Measurements from ENCODE around the gene POLD4. TPM values are rescaled to one million over a fixed set of nuclear protein-coding genes. Genes with fewer than 3 reads are reported as not detected.

POLD4 gene
- polyA plus RNA-seq, 1 donor, result 112 TPM

DNA sequence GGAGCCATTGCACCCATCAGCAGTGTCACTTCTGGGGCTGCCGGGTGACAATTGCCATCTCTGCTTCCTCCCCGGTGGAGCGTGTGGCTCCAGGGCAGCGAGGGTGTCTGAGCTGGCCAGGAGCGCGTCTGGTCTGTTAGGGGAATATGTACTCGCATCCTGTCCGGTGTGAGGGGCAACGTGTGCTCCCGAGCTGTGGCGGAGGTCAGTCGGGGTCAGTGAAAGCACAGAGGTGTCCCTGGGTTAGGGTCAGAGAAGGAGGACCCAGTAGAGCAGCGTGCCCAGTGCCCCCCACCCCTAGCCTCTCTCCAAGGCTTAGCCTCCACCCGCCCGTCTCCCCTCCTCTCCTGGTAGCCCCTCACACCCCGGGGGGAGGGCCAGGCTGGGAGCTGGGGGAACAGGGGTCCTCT, 18.6 kb upstream of the POLD4 start:
- H3K4me1 ChIP-seq (ENCODE audit: control insufficient read depth, insufficient read depth, low read length), result peaks cover 57% of the 10 kb centered on the region
- H3K27me3 ChIP-seq (ENCODE audit: control insufficient read depth, insufficient read depth, low read length), result peaks cover 10% of the 10 kb centered on the region
- no CpG with 5 or more reads among the region's 16 CpGs for WGBS (ENCODE audit: insufficient coverage, low lambda C conversion rate)
- no peaks in the 10 kb centered on the region for H3K9me3 ChIP-seq (ENCODE audit: control insufficient read depth, low read depth, low read length)
- H3K36me3 ChIP-seq (ENCODE audit: control insufficient read depth, insufficient read depth, low read length), result no peaks in the 10 kb centered on the region
- H3K4me3 ChIP-seq (ENCODE audit: low read length), result peak overlapping the region; percentile 50
- H3K27ac ChIP-seq (ENCODE audit: low read length), result peak overlapping the region; percentile 71
- DNase-seq, result no peak

DNA sequence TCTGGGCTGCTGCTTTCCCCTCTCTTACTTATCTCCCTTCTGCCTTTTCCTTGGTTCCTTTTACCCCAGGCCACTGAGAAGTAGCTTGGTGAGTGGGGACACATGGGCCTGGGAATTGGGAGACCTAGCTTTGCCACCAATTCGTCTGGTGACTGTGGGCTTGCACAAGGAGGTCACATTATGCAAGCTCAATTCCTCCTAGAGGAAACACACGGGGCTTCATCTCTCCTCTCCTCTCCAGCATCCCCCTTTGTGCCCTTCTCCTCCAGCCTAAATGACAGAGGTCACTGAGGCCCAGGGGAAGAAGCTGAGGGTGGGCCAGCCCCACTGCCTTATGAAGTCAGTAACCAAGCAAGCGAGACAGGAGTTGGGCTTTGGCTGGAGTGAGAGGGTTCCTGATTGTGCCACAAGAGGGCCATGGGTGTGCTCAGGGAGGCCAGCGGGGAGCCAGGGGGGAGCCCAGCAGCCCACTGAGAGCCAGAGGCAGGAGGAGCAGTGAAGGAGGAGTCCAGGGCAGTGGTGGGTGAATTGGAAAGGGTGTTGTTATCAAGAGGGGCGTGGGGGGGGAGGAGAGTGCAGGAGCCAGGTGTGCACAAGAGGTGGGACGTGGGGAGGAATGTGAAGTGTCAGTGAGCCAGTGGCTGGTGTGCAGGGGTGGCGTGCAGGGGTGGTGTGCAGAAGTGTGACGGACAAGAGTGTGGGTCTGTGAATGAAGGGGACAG, 18.0 kb upstream of the POLD4 start:
- Histone ChIP-seq H3K4me1 (ENCODE audit: control insufficient read depth, insufficient read depth, low read length) (peaks cover 62% of the 10 kb centered on the region), H3K4me3 (ENCODE audit: low read length) (peak overlapping the region; percentile 50), H3K36me3 (ENCODE audit: control insufficient read depth, insufficient read depth, low read length) (no peaks in the 10 kb centered on the region), H3K27ac (ENCODE audit: low read length) (peak overlapping the region; percentile 71), H3K9me3 (ENCODE audit: control insufficient read depth, low read depth, low read length) (no peaks in the 10 kb centered on the region), H3K27me3 (ENCODE audit: control insufficient read depth, insufficient read depth, low read length) (peaks cover 9% of the 10 kb centered on the region)
- WGBS (ENCODE audit: insufficient coverage, low lambda C conversion rate), result no CpG with 5 or more reads among the region's 8 CpGs
- peak in 1 of 2 donors; percentile 57 for DNase-seq

DNA sequence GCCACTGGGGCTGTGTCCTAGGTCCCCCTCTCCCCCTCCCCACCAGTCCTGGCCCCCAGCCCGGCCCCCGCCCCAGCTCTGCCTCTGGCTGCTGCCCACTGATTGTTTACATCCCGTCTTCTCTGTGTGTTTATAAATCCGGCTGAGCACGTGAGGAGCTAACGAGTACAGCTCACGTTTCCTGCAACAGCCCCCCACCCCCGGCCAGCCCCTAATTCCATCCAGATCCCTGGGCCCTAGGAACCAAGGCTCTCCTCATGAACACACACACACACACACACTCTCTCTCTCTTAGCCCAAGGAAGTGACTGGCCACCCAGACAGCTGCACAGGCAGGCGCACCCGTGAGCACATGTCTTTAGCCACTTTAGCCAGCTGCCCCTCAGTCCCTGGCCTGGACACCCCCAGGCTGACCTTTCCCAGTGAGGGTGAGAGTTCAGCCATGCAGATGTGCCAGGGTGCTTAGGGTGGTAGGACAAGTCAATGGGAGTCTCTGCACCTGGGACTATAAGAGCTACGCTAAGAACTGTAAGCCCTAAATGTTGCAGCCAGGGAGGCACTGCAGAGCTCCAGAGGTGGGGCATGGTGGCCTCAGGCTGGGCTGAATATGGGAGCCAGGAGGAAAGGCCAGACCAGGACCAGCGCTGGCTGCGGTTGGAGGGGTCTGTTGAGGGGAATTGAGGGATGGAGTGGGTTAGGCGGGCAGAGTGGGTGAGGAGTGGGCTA, 17.2 kb upstream of the POLD4 start:
- no CpG with 5 or more reads among the region's 14 CpGs for WGBS (ENCODE audit: insufficient coverage, low lambda C conversion rate)

DNA sequence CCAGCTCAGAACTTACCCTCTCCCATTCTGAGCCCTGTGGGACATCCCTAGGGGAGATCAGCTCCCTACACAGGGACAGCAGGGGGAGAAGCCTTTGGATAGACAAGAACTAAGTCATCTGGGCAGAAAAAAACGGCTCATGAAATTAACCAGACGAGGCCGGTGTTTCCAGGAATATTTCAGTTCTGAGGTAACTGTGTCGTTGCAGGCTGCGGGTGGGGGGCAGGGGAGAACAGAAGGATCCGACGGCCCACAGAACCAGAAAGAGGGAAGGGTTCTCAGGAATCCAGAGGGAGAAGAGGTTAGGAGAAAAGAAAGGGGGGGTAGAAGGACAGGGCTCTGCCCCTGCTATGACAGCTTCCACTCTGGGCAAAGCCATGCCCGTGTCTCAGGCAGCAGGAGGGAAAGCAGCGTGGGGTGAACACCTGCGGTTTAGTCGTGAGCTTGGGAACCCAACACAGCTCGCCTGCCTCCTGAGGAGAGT, 16.5 kb upstream of the POLD4 start:
- no peaks in the 10 kb centered on the region for H3K27me3 ChIP-seq (ENCODE audit: control insufficient read depth, insufficient read depth, low read length)
- H3K27ac ChIP-seq (ENCODE audit: low read length), result peak overlapping the region; percentile 76
- peaks cover 76% of the 10 kb centered on the region for H3K4me1 ChIP-seq (ENCODE audit: control insufficient read depth, insufficient read depth, low read length)

More for the DNA sequence above, 17.2 kb upstream of the POLD4 start:
- H3K4me3 ChIP-seq (ENCODE audit: low read length), result no peak overlapping the region
- H3K4me1 ChIP-seq (ENCODE audit: control insufficient read depth, insufficient read depth, low read length), result peaks cover 71% of the 10 kb centered on the region
- no peaks in the 10 kb centered on the region for H3K9me3 ChIP-seq (ENCODE audit: control insufficient read depth, low read depth, low read length)
- H3K36me3 ChIP-seq (ENCODE audit: control insufficient read depth, insufficient read depth, low read length), result no peaks in the 10 kb centered on the region
- H3K27me3 ChIP-seq (ENCODE audit: control insufficient read depth, insufficient read depth, low read length), result peaks cover 1% of the 10 kb centered on the region
- peak overlapping the region; percentile 76 for H3K27ac ChIP-seq (ENCODE audit: low read length)
- peak in 1 of 2 donors; percentile 54 for DNase-seq

DNA sequence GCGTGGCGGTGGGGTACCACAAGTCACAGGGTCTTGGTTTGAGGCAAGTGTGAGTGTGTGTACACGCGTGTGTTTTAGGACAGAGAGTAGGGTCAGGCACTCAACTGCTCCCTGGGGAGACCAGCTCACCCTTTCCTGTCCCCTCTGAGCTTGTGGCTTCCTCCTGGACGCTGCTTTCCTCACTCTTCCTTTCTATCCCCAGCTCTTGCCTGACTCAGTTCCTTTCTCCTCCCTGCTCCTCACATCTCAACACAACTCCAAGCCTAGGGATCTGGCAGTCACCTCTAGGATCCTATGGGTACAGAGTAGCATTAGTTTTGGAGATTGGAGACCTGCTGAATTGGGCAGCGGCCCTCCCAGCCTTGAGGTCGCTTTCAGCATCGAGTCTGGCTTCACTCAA, 15.9 kb upstream of the POLD4 start:
- Histone ChIP-seq H3K4me1 (ENCODE audit: control insufficient read depth, insufficient read depth, low read length) (peaks cover 74% of the 10 kb centered on the region), H3K36me3 (ENCODE audit: control insufficient read depth, insufficient read depth, low read length) (peaks cover 10% of the 10 kb centered on the region), H3K27ac (ENCODE audit: low read length) (peak overlapping the region; percentile 76), H3K27me3 (ENCODE audit: control insufficient read depth, insufficient read depth, low read length) (no peaks in the 10 kb centered on the region), H3K9me3 (ENCODE audit: control insufficient read depth, low read depth, low read length) (no peaks in the 10 kb centered on the region), H3K4me3 (ENCODE audit: low read length) (no peak overlapping the region)
- no CpG with 5 or more reads among the region's 8 CpGs for WGBS (ENCODE audit: insufficient coverage, low lambda C conversion rate)
- peak in 1 of 2 donors; percentile 1 for DNase-seq

More for the DNA sequence above, 16.5 kb upstream of the POLD4 start:
- DNase-seq, result peak in 1 of 2 donors; percentile 29
- peaks cover 4% of the 10 kb centered on the region for H3K36me3 ChIP-seq (ENCODE audit: control insufficient read depth, insufficient read depth, low read length)
- no peaks in the 10 kb centered on the region for H3K9me3 ChIP-seq (ENCODE audit: control insufficient read depth, low read depth, low read length)
- H3K4me3 ChIP-seq (ENCODE audit: low read length), result no peak overlapping the region
- WGBS (ENCODE audit: insufficient coverage, low lambda C conversion rate), result no CpG with 5 or more reads among the region's 12 CpGs

DNA sequence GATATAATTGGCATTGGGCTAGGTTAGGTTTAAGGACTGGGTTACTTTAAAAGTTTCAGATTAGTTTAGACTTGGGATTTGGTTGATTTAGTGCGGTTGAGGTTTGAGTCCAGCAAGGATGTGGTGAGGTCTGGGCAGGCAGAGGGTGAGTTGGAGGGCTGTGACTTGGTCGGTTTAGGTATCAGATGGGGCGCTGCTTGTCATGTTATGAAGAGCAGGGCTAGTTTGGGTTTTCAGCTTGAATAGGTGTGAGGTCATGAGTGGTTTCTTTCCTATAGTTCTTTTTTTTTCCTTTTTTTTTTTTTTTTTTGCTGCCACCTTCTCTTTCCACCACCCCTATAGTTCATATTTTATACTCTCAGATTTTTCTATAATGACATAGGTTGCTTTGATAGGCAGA, 15.3 kb upstream of the POLD4 start:
- H3K4me1 ChIP-seq (ENCODE audit: control insufficient read depth, insufficient read depth, low read length), result peaks cover 68% of the 10 kb centered on the region

DNA sequence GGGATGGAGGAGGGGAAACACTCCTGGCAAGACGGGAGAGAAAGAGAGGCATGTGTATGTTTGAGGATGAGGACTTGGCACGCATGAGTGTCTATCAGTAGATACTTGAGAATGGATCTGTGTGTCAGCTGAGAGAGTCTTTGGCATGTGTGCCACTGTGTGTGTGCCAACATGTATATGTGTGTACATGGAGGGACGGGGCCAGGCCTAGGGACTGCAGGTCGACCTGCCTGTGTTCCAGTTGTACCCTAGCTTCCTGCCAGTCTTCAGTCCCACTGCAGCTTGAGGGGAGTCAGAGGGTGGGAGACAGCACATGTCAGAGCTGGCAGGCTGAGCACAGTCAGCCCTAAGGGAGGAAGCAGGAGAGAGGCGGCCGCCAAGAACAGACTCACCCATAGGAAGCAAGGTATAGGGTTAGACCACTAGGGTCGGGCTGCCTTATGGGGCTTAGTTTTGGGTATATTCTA, 14.4 kb upstream of the POLD4 start:
- Histone ChIP-seq H3K27ac (ENCODE audit: low read length) (peak overlapping the region; percentile 43), H3K27me3 (ENCODE audit: control insufficient read depth, insufficient read depth, low read length) (no peaks in the 10 kb centered on the region), H3K4me1 (ENCODE audit: control insufficient read depth, insufficient read depth, low read length) (peaks cover 68% of the 10 kb centered on the region), H3K4me3 (ENCODE audit: low read length) (no peak overlapping the region), H3K9me3 (ENCODE audit: control insufficient read depth, low read depth, low read length) (no peaks in the 10 kb centered on the region), H3K36me3 (ENCODE audit: control insufficient read depth, insufficient read depth, low read length) (peaks cover 11% of the 10 kb centered on the region)
- peak in 1 of 2 donors; percentile 9 for DNase-seq
- whole genome bisulfite sequencing (ENCODE audit: insufficient coverage, low lambda C conversion rate), result 80% methylated on average over 1 of the region's 7 CpGs

More for the DNA sequence above, 15.3 kb upstream of the POLD4 start:
- no peaks in the 10 kb centered on the region for H3K27me3 ChIP-seq (ENCODE audit: control insufficient read depth, insufficient read depth, low read length)
- H3K9me3 ChIP-seq (ENCODE audit: control insufficient read depth, low read depth, low read length), result no peaks in the 10 kb centered on the region
- no CpG with 5 or more reads among the region's 3 CpGs for WGBS (ENCODE audit: insufficient coverage, low lambda C conversion rate)
- no peak overlapping the region for H3K27ac ChIP-seq (ENCODE audit: low read length)
- DNase-seq, result no peak
- no peak overlapping the region for H3K4me3 ChIP-seq (ENCODE audit: low read length)
- peaks cover 11% of the 10 kb centered on the region for H3K36me3 ChIP-seq (ENCODE audit: control insufficient read depth, insufficient read depth, low read length)

DNA sequence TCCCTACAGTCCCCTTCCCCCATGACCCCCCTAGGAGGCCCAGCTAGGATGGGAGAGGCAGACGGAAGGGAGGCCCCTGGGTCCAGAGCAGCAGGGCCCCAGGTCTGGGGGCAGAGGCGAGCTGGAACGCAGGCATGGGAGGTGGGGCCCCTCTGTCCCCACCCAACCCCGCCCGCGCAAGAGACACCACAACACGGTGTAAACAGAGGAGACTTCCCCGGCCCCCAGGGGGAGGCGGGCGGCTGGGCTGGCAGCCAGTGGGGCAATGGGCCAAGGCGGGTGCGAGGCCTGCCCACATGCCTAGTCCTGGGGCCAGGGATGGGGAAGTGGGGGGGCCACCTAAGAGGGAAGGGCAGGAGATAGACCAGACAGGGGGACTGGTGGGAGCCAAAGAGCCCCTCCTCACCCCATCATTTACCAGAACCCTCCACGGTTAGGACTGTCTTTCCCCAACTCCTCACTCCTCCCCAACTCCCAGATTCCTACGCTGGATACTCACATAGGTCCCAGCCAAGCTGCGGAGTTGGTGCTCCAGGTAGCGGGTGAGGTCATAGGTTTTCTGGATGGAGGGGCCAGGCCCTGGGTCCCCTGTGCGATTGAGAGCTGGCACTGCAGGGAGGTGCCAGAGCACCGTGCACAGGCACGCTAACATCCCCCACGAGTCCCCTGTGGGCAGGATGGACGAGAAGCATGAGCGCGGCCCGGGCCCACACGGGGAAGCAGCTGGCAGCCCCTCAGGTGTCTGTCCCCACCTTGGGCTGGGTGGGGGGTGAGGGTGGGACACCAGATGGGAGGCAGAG, 13.8 kb upstream of the POLD4 start:
- no peaks in the 10 kb centered on the region for H3K27me3 ChIP-seq (ENCODE audit: control insufficient read depth, insufficient read depth, low read length)
- H3K36me3 ChIP-seq (ENCODE audit: control insufficient read depth, insufficient read depth, low read length), result peaks cover 11% of the 10 kb centered on the region
- no CpG with 5 or more reads among the region's 25 CpGs for WGBS (ENCODE audit: insufficient coverage, low lambda C conversion rate)
- H3K27ac ChIP-seq (ENCODE audit: low read length), result peak overlapping the region; percentile 69
- DNase-seq, result peak; percentile 79 to 88
- peaks cover 67% of the 10 kb centered on the region for H3K4me1 ChIP-seq (ENCODE audit: control insufficient read depth, insufficient read depth, low read length)
- no peaks in the 10 kb centered on the region for H3K9me3 ChIP-seq (ENCODE audit: control insufficient read depth, low read depth, low read length)
- no peak overlapping the region for H3K4me3 ChIP-seq (ENCODE audit: low read length)

DNA sequence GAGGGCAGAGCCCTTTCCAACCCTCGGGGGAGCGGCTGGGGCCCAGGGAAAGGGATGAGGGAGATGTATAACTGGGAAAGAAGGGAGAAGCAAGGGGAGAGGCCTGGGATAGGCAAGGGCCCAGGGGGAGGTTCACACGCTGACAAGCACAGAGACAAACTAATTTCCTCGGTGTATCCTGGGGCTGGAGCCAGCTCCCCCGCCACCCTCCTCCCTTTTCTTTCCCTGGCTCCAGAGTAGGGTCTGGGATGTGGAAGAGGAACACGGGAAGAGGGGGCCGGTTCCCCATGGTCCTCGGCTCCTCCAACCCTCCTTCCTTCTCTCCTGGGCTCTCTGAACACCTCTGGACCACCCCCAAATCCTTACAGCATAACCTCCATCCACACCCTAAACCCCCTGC, 13.2 kb upstream of the POLD4 start:
- DNase-seq, result no peak
- H3K36me3 ChIP-seq (ENCODE audit: control insufficient read depth, insufficient read depth, low read length), result peaks cover 11% of the 10 kb centered on the region
- H3K27ac ChIP-seq (ENCODE audit: low read length), result peak overlapping the region; percentile 69
- H3K4me3 ChIP-seq (ENCODE audit: low read length), result no peak overlapping the region
- no peaks in the 10 kb centered on the region for H3K9me3 ChIP-seq (ENCODE audit: control insufficient read depth, low read depth, low read length)
- H3K4me1 ChIP-seq (ENCODE audit: control insufficient read depth, insufficient read depth, low read length), result peaks cover 60% of the 10 kb centered on the region
- no CpG with 5 or more reads among the region's 8 CpGs for WGBS (ENCODE audit: insufficient coverage, low lambda C conversion rate)
- H3K27me3 ChIP-seq (ENCODE audit: control insufficient read depth, insufficient read depth, low read length), result no peaks in the 10 kb centered on the region

Measured in large intestine (tissue), 3 donors.